Activated naive CD4-positive, alpha-beta T cell treated with anti-CD3 and anti-CD28 coated beads, Interleukin-2, amount 10 ng/mL, durations not matched to agents 7 days and 5 days (primary cell): ENCODE measurements around the gene CEP152.

Experiments
- CTCF ChIA-PET: fragments of 350-600 bp; sonication (Branson Sonifier 250); formaldehyde crosslinking; loops from one replicate; lab custom pipeline; 2021; ENCODE audit warnings: antibody characterized with exemption; lab: Charles Lee
- DNase-seq: peaks from one replicate; pipeline ENCODE4 v3.0.0-alpha.2; 2020
- H3K27ac Mint-ChIP-seq: one replicate; pipeline ENCODE4 v1.8.0; 2021; ENCODE audit warnings: mild to moderate bottlenecking, moderate library complexity, mixed read lengths
- H3K27me3 Mint-ChIP-seq: one replicate; pipeline ENCODE4 v1.8.0; 2021; ENCODE audit warnings: mild to moderate bottlenecking, mixed read lengths
- H3K36me3 Mint-ChIP-seq: one replicate; pipeline ENCODE4 v1.8.0; 2021; ENCODE audit warnings: mixed read lengths
- H3K4me1 Mint-ChIP-seq: one replicate; pipeline ENCODE4 v1.8.0; 2021; ENCODE audit warnings: mixed read lengths
- H3K4me3 Mint-ChIP-seq: one replicate; pipeline ENCODE4 v1.8.0; 2021; ENCODE audit warnings: mild to moderate bottlenecking, moderate library complexity, mixed read lengths
- H3K9me3 Mint-ChIP-seq: one replicate; pipeline ENCODE4 v1.8.0; 2021; ENCODE audit warnings: mixed read lengths

Gene CEP152

DNA sequence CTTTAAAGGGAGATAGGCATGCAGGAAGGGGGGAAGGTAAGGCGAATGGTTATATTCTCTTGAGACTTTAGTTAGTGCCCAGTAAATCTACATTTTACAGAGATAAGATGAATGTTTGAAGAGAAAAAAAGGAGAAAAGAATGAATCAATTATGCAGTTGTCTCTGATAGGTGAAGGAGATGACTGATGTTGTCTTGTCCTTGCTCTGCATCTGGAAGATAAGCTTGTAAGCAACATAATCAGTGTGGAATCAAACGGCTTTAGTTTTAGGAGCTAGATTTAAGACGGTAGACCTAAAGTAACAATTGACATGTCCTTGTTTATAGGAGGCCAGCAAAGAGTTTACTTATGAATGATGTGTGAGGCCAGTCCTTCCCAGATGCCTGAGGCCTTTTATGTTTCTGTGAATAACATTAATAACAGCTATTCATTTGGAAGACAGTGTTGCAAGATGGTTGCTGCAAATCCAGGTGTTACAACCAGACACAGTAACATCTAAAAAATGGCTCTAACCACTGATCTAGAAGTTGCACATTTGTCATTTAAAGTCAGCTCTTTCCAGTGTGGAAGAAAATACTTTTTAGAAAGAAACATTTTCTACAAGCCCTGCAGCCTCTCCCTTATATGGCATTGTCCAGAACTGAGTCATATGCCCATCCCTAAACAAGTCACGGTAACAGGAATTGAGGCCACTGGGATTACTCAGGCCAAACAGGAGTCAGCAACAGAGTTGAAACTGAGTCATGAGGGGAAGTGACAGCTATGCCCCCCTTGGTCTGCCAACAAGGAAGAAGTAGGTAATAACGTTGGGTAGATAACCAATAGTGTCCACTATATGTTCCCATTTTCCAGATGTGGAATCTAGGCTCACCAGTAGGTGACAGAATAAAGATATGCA lies 87.9 kb downstream of the CEP152 start:
- DNase-seq: no peak
- no peaks in the 10 kb centered on the region for H3K27me3 Mint-ChIP-seq
- no peaks in the 10 kb centered on the region for H3K9me3 Mint-ChIP-seq
- no peak overlapping the region for H3K27ac Mint-ChIP-seq
- H3K4me3 Mint-ChIP-seq: no peak overlapping the region
- no peaks in the 10 kb centered on the region for H3K4me1 Mint-ChIP-seq
- CTCF ChIA-PET: no interaction called here
- H3K36me3 Mint-ChIP-seq: peaks cover 23% of the 10 kb centered on the region

DNA sequence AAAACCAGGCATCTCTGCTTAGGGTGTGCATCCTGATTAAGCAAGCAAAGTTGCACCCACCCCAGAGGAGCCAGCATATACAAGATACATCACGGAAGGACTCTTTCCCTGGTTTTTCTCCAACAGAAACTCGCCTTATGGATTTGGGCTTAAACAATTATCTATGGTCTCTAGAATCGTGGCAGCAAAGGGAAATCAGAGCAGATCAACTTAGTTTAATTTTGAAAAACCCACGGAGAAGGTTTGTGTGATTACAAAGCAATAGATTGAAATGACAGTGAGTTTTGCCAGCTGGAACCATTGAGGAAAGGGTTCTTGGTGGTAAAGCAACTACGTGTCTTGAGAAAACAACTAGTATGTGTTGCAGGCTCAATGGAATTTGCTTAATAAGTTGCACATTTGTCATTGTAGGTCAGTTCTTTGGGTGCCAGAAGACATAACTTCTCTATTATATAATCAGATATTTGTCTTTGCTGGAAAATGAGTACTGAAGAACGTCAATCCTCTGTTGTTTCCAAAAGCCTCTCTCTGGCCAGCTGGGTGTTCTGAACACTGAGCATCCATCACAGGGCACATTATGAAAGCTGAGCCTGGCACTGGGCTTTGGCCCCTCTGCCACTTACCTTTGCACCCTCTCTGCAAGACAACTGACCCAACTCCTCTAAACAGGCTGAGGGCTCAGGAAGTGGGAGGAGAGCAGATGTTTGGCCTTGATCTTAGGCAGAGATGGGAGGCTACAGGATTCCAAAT lies 89.6 kb downstream of the CEP152 start:
- H3K27me3 Mint-ChIP-seq: no peaks in the 10 kb centered on the region
- CTCF ChIA-PET: no interaction called here
- peaks cover 22% of the 10 kb centered on the region for H3K36me3 Mint-ChIP-seq
- no peak overlapping the region for H3K4me3 Mint-ChIP-seq
- H3K27ac Mint-ChIP-seq: no peak overlapping the region
- H3K9me3 Mint-ChIP-seq: peaks cover 7% of the 10 kb centered on the region
- DNase-seq: no peak
- H3K4me1 Mint-ChIP-seq: no peaks in the 10 kb centered on the region

DNA sequence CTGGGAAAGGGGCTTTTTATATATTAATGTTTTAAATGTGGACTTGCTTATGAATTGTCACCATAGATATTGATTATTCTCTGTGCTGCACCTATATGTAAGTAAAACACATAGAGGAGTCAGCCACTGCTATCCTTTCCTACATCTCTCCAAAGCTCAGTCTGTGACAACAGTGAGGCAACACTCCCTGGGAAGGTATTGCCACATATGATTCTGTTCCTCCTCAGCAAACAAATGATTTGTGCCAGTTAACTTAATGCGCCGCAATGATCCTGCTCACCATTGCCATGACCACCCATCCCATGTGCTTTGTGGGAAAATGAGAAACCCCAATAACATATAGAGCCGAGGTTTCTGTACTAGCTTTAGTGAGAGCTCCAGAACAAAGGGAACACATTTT lies 90.2 kb downstream of the CEP152 start:
- Mint-ChIP-seq H3K9me3 (peaks cover 10% of the 10 kb centered on the region), H3K27ac (no peak overlapping the region), H3K36me3 (peaks cover 28% of the 10 kb centered on the region), H3K4me1 (no peaks in the 10 kb centered on the region), H3K27me3 (no peaks in the 10 kb centered on the region), H3K4me3 (no peak overlapping the region)
- CTCF ChIA-PET: no interaction called here
- no peak for DNase-seq

DNA sequence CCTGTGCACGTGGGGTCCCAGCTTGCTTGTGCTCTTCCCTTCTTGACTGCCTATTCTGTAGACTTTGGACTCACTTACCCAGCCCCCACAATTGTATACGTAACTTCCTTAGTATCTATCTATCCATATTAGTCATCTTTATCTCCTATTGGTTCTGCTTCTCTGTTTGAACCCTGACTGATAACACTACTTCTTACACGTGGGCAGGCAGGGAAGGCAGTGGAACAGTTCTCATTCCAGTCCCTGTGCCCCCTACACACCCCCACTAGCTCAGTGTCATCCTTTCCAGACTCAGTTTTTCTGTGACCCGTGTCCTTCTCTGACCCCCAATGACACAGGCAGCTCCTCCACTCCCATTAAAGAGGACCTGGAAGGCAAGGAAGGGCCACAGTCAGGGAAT lies 91.2 kb downstream of the CEP152 start:
- peaks cover 26% of the 10 kb centered on the region for H3K36me3 Mint-ChIP-seq
- no peak overlapping the region for H3K4me3 Mint-ChIP-seq
- H3K4me1 Mint-ChIP-seq: no peaks in the 10 kb centered on the region
- H3K27me3 Mint-ChIP-seq: no peaks in the 10 kb centered on the region
- H3K27ac Mint-ChIP-seq: no peak overlapping the region
- CTCF ChIA-PET: no interaction called here
- no peak for DNase-seq
- peaks cover 12% of the 10 kb centered on the region for H3K9me3 Mint-ChIP-seq

DNA sequence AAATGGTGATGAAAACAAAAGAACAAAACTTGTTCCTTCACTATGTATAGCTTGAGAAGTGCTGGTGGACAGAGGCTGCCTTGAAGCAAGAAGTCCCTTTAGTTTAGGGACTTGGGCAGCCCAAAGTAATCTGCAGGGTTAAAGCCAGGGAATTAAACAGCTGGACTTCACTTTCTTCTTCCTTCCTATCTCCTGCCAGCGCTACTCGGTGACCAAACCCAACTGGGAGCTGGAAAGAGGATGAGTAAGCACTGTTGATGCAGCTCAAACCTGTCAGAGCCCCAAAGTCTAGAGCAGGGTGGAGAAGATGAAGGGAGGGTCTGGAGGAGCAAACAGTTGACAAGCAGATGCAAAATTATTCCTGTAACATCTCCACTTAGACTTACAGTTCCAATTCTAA lies 92.2 kb downstream of the CEP152 start:
- Mint-ChIP-seq H3K36me3 (peaks cover 22% of the 10 kb centered on the region), H3K4me1 (no peaks in the 10 kb centered on the region), H3K27me3 (no peaks in the 10 kb centered on the region), H3K27ac (no peak overlapping the region), H3K9me3 (peaks cover 12% of the 10 kb centered on the region), H3K4me3 (no peak overlapping the region)
- CTCF ChIA-PET: no interaction called here
- no peak for DNase-seq

DNA sequence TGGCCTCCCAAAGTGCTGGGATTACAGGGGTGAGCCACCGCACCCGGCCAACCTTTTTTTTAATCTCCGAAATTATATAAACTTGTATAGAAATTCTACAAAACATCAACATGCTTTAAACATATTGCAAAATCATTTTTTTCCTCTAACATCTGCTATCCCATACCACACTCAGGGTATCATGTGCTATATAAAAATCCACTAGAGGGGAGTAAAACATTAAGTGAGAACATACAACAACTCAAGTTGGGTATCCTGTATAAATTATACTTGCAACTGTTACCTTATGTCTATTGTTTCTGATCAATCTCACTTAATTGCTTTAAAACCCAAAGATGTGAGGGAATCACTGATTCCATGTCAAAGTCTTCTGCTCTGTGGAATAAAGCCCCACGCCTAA lies 93.4 kb downstream of the CEP152 start:
- Mint-ChIP-seq H3K27ac (no peak overlapping the region), H3K9me3 (peaks cover 12% of the 10 kb centered on the region), H3K4me1 (no peaks in the 10 kb centered on the region), H3K36me3 (peaks cover 16% of the 10 kb centered on the region), H3K27me3 (no peaks in the 10 kb centered on the region), H3K4me3 (no peak overlapping the region)
- CTCF ChIA-PET: no interaction called here
- DNase-seq: no peak

DNA sequence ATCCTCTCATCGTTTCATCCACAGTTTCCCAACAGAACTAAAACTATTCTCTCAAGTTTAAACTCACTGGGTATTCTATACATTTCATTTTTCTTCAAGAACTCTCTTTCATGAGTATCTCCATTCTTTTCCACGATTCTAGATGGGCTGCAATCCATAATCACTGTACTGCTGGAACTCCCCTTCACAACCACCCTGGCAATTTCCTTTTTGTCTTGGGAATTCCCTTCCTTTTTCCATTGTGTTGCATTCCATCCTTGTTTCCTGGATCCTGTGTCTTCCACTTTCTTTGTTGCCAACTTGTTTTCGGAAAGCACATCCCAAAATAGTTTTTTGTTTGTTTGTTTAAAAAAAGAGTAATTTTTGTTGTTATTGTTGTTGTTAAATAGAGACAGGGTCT lies 98.3 kb downstream of the CEP152 start:
- Mint-ChIP-seq H3K36me3 (peaks cover 15% of the 10 kb centered on the region), H3K27ac (no peak overlapping the region), H3K27me3 (peaks cover 4% of the 10 kb centered on the region), H3K9me3 (peaks cover 12% of the 10 kb centered on the region), H3K4me1 (no peaks in the 10 kb centered on the region), H3K4me3 (no peak overlapping the region)
- CTCF ChIA-PET: no interaction called here
- DNase-seq: no peak

DNA sequence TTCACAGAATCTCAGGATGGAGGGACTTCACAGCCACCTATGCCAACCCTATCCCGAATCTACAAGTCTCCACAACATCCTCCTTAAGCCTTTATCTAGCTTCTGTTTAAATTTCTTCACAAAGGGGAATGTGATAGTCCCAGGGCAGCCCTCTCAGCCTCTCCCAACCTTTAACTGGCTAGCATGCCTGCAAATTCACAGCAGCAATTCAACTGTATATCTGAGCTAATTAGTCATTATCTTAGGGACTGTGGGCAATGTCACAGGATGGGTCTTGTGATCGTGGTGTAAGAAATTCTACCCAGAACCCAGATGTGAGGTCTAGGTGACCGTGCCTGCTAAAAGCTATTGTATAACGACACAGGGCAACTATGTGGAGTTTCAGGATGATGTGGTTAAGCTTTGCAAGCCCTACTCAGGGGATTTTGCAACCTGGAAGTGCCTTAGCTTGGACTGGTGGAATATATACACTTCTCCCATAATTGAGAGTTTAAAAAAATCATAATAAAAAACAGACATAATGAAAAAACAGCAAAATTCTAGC lies 99.8 kb downstream of the CEP152 start:
- Mint-ChIP-seq H3K27me3 (peaks cover 4% of the 10 kb centered on the region), H3K4me1 (no peaks in the 10 kb centered on the region), H3K36me3 (peaks cover 6% of the 10 kb centered on the region), H3K4me3 (no peak overlapping the region), H3K9me3 (peaks cover 6% of the 10 kb centered on the region), H3K27ac (no peak overlapping the region)
- no peak for DNase-seq
- CTCF ChIA-PET: no interaction called here

DNA sequence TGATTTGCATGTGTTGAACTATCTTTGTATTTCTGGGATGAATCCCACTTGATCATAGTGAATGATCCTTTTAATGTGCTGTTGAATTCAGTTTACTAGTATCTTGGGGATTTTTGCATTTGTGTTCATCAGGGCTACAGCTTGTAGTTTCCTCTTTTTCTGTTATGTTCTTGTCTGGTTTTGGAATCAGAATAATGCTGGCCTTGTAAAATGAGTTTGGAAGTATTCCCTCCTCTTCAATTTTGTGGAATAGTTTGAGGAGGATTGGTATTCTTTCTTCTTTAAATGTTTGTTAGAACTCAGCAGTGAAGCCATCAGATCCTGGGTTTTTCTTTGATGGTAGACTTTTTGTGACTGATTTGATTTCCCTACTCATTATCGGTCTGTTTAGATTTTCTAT lies 102.2 kb downstream of the CEP152 start:
- CTCF ChIA-PET: interaction anchor here (0.7 kb wide), 1 partner anchor 21 kb away, joined by 3 read pairs; no protein-coding TSS in a partner anchor
- peaks cover 3% of the 10 kb centered on the region for H3K9me3 Mint-ChIP-seq

DNA sequence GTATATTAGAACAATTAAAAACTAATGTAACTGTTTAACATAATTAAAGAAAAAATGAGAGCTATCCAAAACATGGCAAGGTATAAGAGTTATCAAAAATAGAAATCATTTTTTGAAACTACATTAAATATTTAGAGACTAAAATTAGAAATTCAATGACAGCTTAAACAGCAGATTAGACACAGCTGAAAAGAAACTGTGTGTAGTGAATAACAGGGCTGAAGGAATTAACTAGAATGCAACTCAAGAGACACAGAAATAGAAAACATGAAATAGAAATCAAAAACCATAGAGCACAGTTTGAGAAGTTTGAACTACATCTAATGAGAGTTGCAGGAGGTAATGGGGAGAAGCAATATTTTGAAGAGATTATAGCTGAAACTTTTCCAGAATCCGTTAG lies 105.5 kb downstream of the CEP152 start:
- Mint-ChIP-seq H3K4me1 (no peaks in the 10 kb centered on the region), H3K27ac (no peak overlapping the region), H3K27me3 (peaks cover 4% of the 10 kb centered on the region), H3K36me3 (no peaks in the 10 kb centered on the region), H3K9me3 (peaks cover 3% of the 10 kb centered on the region), H3K4me3 (no peak overlapping the region)
- CTCF ChIA-PET: no interaction called here
- DNase-seq: no peak

More for the DNA sequence above, 102.2 kb downstream of the CEP152 start:
- Mint-ChIP-seq H3K36me3 (no peaks in the 10 kb centered on the region), H3K27me3 (peaks cover 4% of the 10 kb centered on the region), H3K4me1 (no peaks in the 10 kb centered on the region), H3K4me3 (no peak overlapping the region), H3K27ac (no peak overlapping the region)
- no peak for DNase-seq

DNA sequence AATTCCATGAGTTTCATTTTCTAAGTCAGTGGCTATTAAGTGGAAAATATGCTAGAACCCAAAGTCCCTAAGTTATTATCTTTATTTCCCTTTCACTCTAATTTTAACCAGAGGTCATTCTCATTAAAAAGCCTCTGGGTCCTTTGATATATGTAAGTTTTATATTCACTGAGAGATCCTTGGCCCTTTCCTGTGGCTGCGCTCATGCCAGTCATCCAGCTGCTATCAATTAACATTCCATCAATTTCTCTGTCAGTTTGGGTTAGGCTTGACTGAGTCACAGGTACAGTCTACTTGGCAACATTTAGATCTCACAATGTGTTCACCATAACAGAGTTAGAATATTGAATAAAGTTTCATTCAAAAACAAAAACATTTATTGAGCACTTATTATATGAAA lies 107.3 kb downstream of the CEP152 start:
- Mint-ChIP-seq H3K27me3 (peaks cover 4% of the 10 kb centered on the region), H3K4me3 (no peak overlapping the region), H3K27ac (no peak overlapping the region), H3K9me3 (peaks cover 3% of the 10 kb centered on the region), H3K4me1 (no peaks in the 10 kb centered on the region), H3K36me3 (no peaks in the 10 kb centered on the region)
- CTCF ChIA-PET: no interaction called here
- no peak for DNase-seq

DNA sequence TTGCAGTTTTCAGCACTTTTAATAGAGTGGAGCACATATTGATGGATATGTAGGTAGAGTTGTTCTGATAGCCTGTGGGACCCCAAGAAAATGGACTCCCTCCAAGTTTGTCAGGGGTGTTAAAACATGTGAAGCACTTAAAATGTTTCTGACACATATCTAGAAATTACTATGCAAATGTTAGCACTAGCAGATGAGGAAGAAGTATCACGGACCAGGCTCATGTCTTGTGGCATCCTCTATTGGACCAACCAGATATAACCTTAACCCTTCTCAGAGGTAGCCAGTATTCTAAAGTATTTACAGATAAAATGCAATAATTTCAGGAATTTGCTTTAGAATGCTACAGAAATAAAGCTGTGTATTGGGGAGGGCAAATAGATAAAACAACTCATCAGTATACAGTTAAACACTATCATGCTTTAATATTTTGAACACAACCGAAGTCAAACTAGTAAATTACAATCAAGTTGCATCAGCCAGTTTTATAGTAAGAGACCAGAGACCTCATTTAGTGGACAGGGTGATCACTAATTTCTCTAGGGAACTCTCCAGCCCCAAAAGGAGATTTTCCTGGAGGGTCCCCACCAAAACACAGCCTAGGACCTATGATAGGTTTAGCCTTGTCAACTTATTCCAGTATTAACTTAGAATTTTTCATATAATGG lies 108.2 kb downstream of the CEP152 start:
- CTCF ChIA-PET: no interaction called here
- Mint-ChIP-seq H3K36me3 (no peaks in the 10 kb centered on the region), H3K27me3 (peaks cover under 1% of the 10 kb centered on the region), H3K27ac (no peak overlapping the region), H3K4me3 (no peak overlapping the region), H3K4me1 (no peaks in the 10 kb centered on the region), H3K9me3 (peaks cover 3% of the 10 kb centered on the region)
- no peak for DNase-seq

DNA sequence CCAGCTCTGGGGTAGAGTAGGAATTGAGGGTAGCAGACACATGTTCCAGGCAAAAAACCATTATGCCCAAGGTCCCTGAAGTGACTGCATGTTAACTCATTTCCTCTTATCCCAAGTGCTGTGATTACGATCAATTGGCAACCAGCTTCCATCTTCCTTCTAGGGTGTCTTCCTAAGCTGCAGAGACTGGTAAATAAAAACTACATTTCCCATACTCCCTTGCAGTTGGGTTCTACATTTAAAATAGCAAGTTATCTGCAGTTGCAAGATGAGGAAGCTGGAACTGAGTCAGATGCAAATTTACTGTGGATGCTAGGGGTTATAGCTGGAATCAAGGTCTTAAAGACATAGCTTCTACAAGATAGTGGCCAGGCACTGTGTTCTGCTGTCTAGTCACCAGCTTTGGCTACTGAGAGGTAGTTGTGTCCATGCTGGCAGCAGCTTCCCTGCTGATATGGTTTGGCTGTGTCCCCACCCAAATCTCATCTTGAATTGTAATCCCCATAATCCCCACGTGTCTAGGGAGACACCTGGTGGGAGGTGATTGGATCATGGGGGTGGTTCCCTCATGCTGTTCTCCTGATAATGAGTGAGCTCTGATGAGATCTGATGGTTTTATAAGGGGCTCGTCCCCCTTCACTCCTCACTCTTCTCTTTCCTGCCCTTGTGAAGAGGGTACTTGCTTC lies 114.1 kb downstream of the CEP152 start:
- no peaks in the 10 kb centered on the region for H3K4me1 Mint-ChIP-seq
- no peaks in the 10 kb centered on the region for H3K27me3 Mint-ChIP-seq
- no peaks in the 10 kb centered on the region for H3K9me3 Mint-ChIP-seq
- no peak overlapping the region for H3K4me3 Mint-ChIP-seq
- H3K27ac Mint-ChIP-seq: no peak overlapping the region
- H3K36me3 Mint-ChIP-seq: no peaks in the 10 kb centered on the region
- CTCF ChIA-PET: no interaction called here
- no peak for DNase-seq
